K562 (cell line): ENCODE data around the gene SCAMP5. TPM values are rescaled to one million over a fixed set of nuclear protein-coding genes. Genes with fewer than 3 reads are reported as not detected.
A peak's percentile ranks its signal among the peaks of the same experiment; 100 is the strongest.

ENCODE experiments used
- BRF1 ChIP-seq: IDR thresholded peaks from 3 replicates; pipeline ENCODE4 v1.6.1; 2011; ENCODE audit warnings: borderline replicate concordance, mild to moderate bottlenecking; ENCODE audit not compliant: insufficient read length; ENCODE audit errors: extremely low read depth
- E2F1 ChIP-seq: sonication (generic); formaldehyde crosslinking; IDR thresholded peaks from 2 replicates; pipeline ENCODE4 v1.8.1; 2023; ENCODE audit warnings: mild to moderate bottlenecking, missing genetic modification reagents, moderate library complexity
- FOSL1 ChIP-seq: fragments of 200-800 bp; sonication (Bioruptor generic); conservative IDR thresholded peaks from 2 replicates; pipeline ENCODE4 v1.6.1; 2016; ENCODE audit warnings: missing genetic modification characterization, missing compliant biosample characterization
- JUN ChIP-seq, 2 experiments: sonication (generic) in 1 of 2; formaldehyde crosslinking in 1 of 2; IDR thresholded peaks; 2 replicates each; pipeline versions ENCODE4 v1.6.1 to v1.8.0; 2012 to 2022; ENCODE audit warnings: borderline replicate concordance in 2 of 2, mild to moderate bottlenecking in 2 of 2, improper control_type of control experiment in 1 of 2, low read depth in 1 of 2, low read length in 1 of 2, missing genetic modification reagents in 1 of 2
- MBD2 ChIP-seq: sonication (generic); IDR thresholded peaks from 2 replicates; pipeline ENCODE4 v1.6.1; 2016; ENCODE audit warnings: low read depth, borderline replicate concordance
- MED1 ChIP-seq: sonication (generic); formaldehyde crosslinking; IDR thresholded peaks from 2 replicates; pipeline ENCODE4 v1.8.1; 2023; ENCODE audit warnings: missing genetic modification reagents, borderline replicate concordance
- MYBL2 ChIP-seq, 2 experiments: fragments of 450-650 bp in 1 of 2; sonication (generic) in 1 of 2; formaldehyde crosslinking in 1 of 2; IDR thresholded peaks; 2 replicates each; pipeline versions ENCODE4 v1.6.1 to v1.8.1; 2017 to 2022; ENCODE audit warnings: borderline replicate concordance in 1 of 2, inconsistent platforms in 1 of 2, low read depth in 1 of 2, mild to moderate bottlenecking in 1 of 2, missing genetic modification reagents in 1 of 2, moderate library complexity in 1 of 2
- NR2C1 ChIP-seq, 2 experiments: fragments of 450-650 bp; IDR thresholded peaks; 2 replicates each; pipeline ENCODE4 v1.6.1; 2017; ENCODE audit warnings: mild to moderate bottlenecking in 2 of 2, antibody characterized with exemption in 1 of 2, inconsistent platforms in 1 of 2, missing compliant biosample characterization in 1 of 2, missing genetic modification characterization in 1 of 2
- NR3C1 ChIP-seq: sonication (generic); formaldehyde crosslinking; IDR thresholded peaks from 2 replicates; pipeline ENCODE4 v1.8.1; 2022; ENCODE audit warnings: missing genetic modification reagents
- PBX2 ChIP-seq, 2 experiments: IDR thresholded peaks in 1 of 2; conservative IDR thresholded peaks in 1 of 2; 2 replicates each; pipeline ENCODE4 v1.6.1; 2016; ENCODE audit warnings: low read depth in 2 of 2, mild to moderate bottlenecking in 1 of 2, missing compliant biosample characterization in 1 of 2, missing genetic modification characterization in 1 of 2, moderate library complexity in 1 of 2
- PHF21A ChIP-seq: fragments of 450-650 bp; IDR thresholded peaks from 2 replicates; pipeline ENCODE4 v1.6.1; 2017; ENCODE audit warnings: low read depth, borderline replicate concordance
- ZFP30 ChIP-seq: fragments of 250-450 bp; sonication (Bioruptor Pico); IDR thresholded peaks from 2 replicates; pipeline ENCODE4 v1.8.0; 2022; ENCODE audit warnings: moderate library complexity, mild to moderate bottlenecking, inconsistent platforms, borderline replicate concordance
- ZFPM2 ChIP-seq: fragments of 250-450 bp; sonication (Bioruptor Pico); IDR thresholded peaks from 2 replicates; pipeline ENCODE4 v1.5.1; 2022; ENCODE audit warnings: mild to moderate bottlenecking
- polyA plus RNA-seq, 8 experiments: library from polyadenylated mRNA; depleted of rRNA in 4 of 8; stranded (reverse) in 5 of 8; unstranded in 3 of 8; fragments of >200 nt; fragmentation: Nextera tagmentation in 2 of 8; fragmentation: Illumina TruSeq in 1 of 8; extraction: Ambion mirVana in 2 of 8; extraction: Trizol in 1 of 8; gene quantifications; 2 replicates each; pipeline versions ENCODE4 v1.2.1 to v1.2.3, GENCODE V29; 2011 to 2014; ENCODE audit warnings: inconsistent platforms in 1 of 8, missing spikeins in 1 of 8
- total RNA-seq, 7 experiments: library from RNA; depleted of rRNA in 6 of 7; stranded (reverse); fragments of >200 nt in 6 of 7; fragmentation: Illumina TruSeq in 2 of 7; extraction: Trizol in 2 of 7; gene quantifications; 2 replicates each; pipeline versions ENCODE4 v1.2.1 to v1.2.3, GENCODE V29; 2011 to 2021; ENCODE audit warnings: low replicate concordance in 1 of 7
- TF ChIP-seq, protein P1 (sequence below), 2 experiments: fragments of 450-650 bp; IDR thresholded peaks; 2 replicates each; pipeline ENCODE4 v1.6.1; 2018; ENCODE audit warnings: mild to moderate bottlenecking in 2 of 2, low read depth in 1 of 2; ENCODE audit not compliant: partially characterized antibody in 2 of 2

Gene SCAMP5
- total and polyA plus RNA-seq, 9 of the 15 experiments (the other 6 are each of a cell fraction or from before 2014, with no cell fraction given): 0.09 to 0.29 (median 0.19) TPM; not detected in 5

- TF ChIP-seq MYBL2 (IDR thresholded peaks at IDR 0.05; ENCODE audit: low read depth): peak; percentile 55; the same call in 1 of the 2 replicates
- no peak for TF ChIP-seq MYBL2 (CRISPR knock-in tag; IDR thresholded peaks at IDR 0.05; ENCODE audit: borderline replicate concordance)
- no peak for TF ChIP-seq BRF1
- peak; percentile 97 for TF ChIP-seq FOSL1 (tag)
- peak; percentile 86 for TF ChIP-seq MBD2
- TF ChIP-seq JUN (IDR thresholded peaks at IDR 0.05; ENCODE audit: borderline replicate concordance, low read depth, low read length): peak; percentile 67; the same call in 1 of the 2 replicates
- peak; percentile 68; the same call in 1 of the 2 replicates for TF ChIP-seq JUN (CRISPR knock-in tag; IDR thresholded peaks at IDR 0.05; ENCODE audit: borderline replicate concordance)
- no peak for TF ChIP-seq MED1 (CRISPR knock-in tag)
- no peak for TF ChIP-seq E2F1 (CRISPR knock-in tag)
- TF ChIP-seq, protein P1, sequence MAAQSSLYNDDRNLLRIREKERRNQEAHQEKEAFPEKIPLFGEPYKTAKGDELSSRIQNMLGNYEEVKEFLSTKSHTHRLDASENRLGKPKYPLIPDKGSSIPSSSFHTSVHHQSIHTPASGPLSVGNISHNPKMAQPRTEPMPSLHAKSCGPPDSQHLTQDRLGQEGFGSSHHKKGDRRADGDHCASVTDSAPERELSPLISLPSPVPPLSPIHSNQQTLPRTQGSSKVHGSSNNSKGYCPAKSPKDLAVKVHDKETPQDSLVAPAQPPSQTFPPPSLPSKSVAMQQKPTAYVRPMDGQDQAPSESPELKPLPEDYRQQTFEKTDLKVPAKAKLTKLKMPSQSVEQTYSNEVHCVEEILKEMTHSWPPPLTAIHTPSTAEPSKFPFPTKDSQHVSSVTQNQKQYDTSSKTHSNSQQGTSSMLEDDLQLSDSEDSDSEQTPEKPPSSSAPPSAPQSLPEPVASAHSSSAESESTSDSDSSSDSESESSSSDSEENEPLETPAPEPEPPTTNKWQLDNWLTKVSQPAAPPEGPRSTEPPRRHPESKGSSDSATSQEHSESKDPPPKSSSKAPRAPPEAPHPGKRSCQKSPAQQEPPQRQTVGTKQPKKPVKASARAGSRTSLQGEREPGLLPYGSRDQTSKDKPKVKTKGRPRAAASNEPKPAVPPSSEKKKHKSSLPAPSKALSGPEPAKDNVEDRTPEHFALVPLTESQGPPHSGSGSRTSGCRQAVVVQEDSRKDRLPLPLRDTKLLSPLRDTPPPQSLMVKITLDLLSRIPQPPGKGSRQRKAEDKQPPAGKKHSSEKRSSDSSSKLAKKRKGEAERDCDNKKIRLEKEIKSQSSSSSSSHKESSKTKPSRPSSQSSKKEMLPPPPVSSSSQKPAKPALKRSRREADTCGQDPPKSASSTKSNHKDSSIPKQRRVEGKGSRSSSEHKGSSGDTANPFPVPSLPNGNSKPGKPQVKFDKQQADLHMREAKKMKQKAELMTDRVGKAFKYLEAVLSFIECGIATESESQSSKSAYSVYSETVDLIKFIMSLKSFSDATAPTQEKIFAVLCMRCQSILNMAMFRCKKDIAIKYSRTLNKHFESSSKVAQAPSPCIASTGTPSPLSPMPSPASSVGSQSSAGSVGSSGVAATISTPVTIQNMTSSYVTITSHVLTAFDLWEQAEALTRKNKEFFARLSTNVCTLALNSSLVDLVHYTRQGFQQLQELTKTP (IDR thresholded peaks at IDR 0.05; ENCODE audit: low read depth in 1 of 2, partially characterized antibody in 2 of 2): peak; percentile 62 to 98
- TF ChIP-seq ZFPM2 (CRISPR knock-in tag): no peak
- no peak for TF ChIP-seq PBX2 (CRISPR knock-in tag; IDR thresholded peaks at IDR 0.05; ENCODE audit: low read depth)
- peak; percentile 84 for TF ChIP-seq PBX2 (tag; conservative IDR thresholded peaks at IDR 0.05; ENCODE audit: low read depth)
- peak; percentile 87 for TF ChIP-seq PHF21A
- TF ChIP-seq ZFP30 (CRISPR knock-in tag): no peak
- no peak for TF ChIP-seq NR3C1
- TF ChIP-seq NR2C1 (IDR thresholded peaks at IDR 0.05): peak; percentile 37; the same call in 1 of the 2 replicates
- peak; percentile 87 for TF ChIP-seq NR2C1 (tag; IDR thresholded peaks at IDR 0.05)
Observed at GRCh38 chr15:75065851-75066509, 70.6 kb downstream of the SCAMP5 start (continued).
